Ishikawa (cell line): ENCODE data around the gene NAA25.

Experiments
- CEBPB ChIP-seq: IDR thresholded peaks from 2 replicates; pipeline ENCODE4 v1.6.1; 2012
- MAX ChIP-seq: IDR thresholded peaks from 2 replicates; pipeline ENCODE4 v1.6.1; 2012
- TAF1 ChIP-seq: IDR thresholded peaks from 2 replicates; pipeline ENCODE4 v1.6.1; 2012; ENCODE audit warnings: low read depth, mild to moderate bottlenecking
- USF1 ChIP-seq: IDR thresholded peaks from 2 replicates; pipeline ENCODE4 v1.6.1; 2012
- YY1 ChIP-seq: IDR thresholded peaks from 2 replicates; pipeline ENCODE4 v1.6.1; 2012; ENCODE audit warnings: low read depth

- TF ChIP-seq YY1 (no peak), USF1 (no peak), MAX (no peak), CEBPB (no peak), TAF1 (no peak)
Observed at GRCh38 chr12:111978545-111978944, 130.0 kb downstream of the NAA25 start.
